Measurements from ENCODE around the gene GOLGA6D.
"Not testable (repeated sequence)": the region's sequence is repeated elsewhere in the genome, so short reads cannot be mapped to it uniquely, and the experiment has no call there.

The GOLGA6D gene

DNA sequence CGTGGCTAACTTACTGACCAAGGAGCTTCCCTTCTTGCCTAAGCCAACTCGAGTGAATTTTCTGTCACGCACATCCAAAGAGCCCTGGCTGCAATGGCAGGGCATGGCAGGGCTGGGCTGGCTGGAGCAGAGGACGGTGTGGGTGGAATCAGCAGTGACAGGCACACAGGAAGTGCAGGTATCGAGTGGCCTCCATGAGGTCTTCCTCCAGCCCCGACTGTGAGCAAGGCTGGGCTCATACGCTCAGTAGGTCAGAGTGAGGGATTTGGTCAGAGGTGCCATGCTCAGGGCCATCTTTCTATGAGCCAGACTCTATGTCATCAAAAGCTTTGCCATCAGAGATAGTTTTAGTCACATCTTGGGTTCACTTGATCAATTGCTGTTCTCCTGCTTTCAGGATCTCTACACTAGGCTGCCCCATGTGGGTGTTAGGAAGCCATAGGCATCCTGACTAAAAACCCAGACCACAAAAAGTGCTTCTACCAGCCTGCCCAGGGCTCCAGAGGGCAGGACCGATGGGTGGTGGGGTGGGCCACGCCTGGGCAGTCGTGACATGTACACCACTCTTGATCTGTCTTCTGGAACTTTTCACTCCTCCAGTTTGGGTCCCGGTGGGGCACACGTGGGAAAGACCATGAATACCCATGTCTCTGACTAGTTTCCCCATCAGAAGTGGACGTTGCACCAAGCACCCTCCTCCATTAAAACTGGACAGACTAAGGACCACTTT is 30.6 kb downstream of the GOLGA6D start:
- no peak for TF ChIP-seq CTCF (IDR thresholded peaks at IDR 0.05)
- H3K4me3 ChIP-seq: no peak overlapping the region
- H3K4me1 ChIP-seq: no peaks in the 10 kb centered on the region
- DNase-seq: no peak
- peaks cover 0 to under 1% of the 10 kb centered on the region in 2 donors for H3K27me3 ChIP-seq
- no peaks in the 10 kb centered on the region for H3K36me3 ChIP-seq
- intact Hi-C loops (cut with DNase I; ENCODE audit: low total_unique reads): no loop called here
- H3K9me3 ChIP-seq: no peaks in the 10 kb centered on the region
- no peak overlapping the region for H3K27ac ChIP-seq

GRCh38 chr15:75314552-75315290 is 32.1 kb downstream of the GOLGA6D start:
- no peak for DNase-seq
- no peak for TF ChIP-seq CTCF (IDR thresholded peaks at IDR 0.05)
- Histone ChIP-seq H3K4me1 (no peaks in the 10 kb centered on the region), H3K27ac (no peak overlapping the region), H3K27me3 (no peaks in the 10 kb centered on the region), H3K4me3 (no peak overlapping the region), H3K9me3 (no peaks in the 10 kb centered on the region), H3K36me3 (no peaks in the 10 kb centered on the region)
- intact Hi-C loops (cut with DNase I; ENCODE audit: low total_unique reads): no loop called here

DNA sequence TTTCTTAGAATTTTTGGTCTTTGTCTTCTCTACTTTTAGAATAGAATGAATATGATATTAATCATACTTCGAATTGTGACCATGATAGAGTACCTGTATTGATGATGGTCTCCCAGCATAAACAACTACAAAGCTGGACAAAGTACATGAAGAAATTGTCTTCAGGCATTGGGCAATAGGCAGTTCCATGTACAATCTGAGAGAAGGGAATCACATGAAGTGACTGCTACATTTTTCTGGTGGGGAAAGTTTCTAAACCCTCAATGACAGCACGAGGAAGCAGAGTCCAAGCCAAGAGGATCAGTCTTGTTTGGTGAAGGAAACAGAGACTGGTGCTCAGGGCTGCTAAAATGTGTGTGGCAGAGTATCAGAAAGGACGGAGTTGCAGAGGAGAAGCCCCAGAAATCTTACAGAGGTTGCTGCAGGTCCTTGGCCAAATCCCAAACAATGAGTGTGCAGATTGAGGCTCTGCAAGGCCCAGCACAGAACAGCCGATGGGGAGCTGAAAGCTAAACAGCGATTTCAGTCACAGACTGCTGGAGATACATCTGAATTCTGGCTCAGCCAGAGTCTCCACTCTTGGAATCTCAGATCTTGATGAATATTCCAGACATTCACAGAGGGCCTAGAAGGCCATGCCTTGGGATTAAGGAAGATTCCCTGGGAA is 36.7 kb downstream of the GOLGA6D start:
- H3K27me3 ChIP-seq; H3K9me3 ChIP-seq; H3K4me3 ChIP-seq; DNase-seq; H3K36me3 ChIP-seq; H3K27ac ChIP-seq; H3K4me1 ChIP-seq; intact Hi-C loops (cut with DNase I; ENCODE audit: low total_unique reads): not testable (repeated sequence)

- no peak for DNase-seq
- Histone ChIP-seq H3K9me3 (no peaks in the 10 kb centered on the region), H3K4me3 (no peak overlapping the region), H3K4me1 (no peaks in the 10 kb centered on the region), H3K36me3 (no peaks in the 10 kb centered on the region), H3K27me3 (no peaks in the 10 kb centered on the region), H3K27ac (no peak overlapping the region)
- intact Hi-C loops (cut with DNase I; ENCODE audit: low total_unique reads): loop anchor here (5.0 kb wide), 1 partner anchor 349 kb away; no protein-coding TSS in a partner anchor
- no peak for TF ChIP-seq CTCF (IDR thresholded peaks at IDR 0.05)
Measured at GRCh38 chr15:75321711-75322110, 39.1 kb downstream of the GOLGA6D start.

DNA sequence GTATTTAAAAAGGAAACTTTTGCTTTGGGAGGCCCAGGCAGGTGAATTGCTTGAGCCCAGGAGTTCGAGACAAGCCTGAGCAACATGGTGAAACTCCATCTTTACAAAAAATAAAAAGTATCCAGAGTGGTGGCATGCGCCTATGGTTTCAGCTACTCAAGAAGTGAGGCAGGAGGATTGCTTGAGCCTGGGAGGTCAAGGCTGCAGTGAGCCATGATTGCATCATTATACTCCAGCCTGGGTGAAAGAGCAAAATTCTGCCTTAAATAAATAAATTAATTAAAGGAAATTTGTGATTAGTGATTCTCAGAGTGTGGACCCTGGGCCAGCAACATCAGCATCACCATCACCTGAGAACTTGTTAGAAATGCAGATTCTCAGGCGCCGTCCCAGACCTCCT is 43.3 kb downstream of the GOLGA6D start:
- Histone ChIP-seq H3K27me3 (no peaks in the 10 kb centered on the region), H3K4me3 (no peak overlapping the region), H3K4me1 (no peaks in the 10 kb centered on the region), H3K27ac (no peak overlapping the region), H3K36me3 (no peaks in the 10 kb centered on the region), H3K9me3 (no peaks in the 10 kb centered on the region)
- no peak for TF ChIP-seq CTCF (IDR thresholded peaks at IDR 0.05)
- DNase-seq: no peak
- intact Hi-C loops (cut with DNase I; ENCODE audit: low total_unique reads): no loop called here

DNA sequence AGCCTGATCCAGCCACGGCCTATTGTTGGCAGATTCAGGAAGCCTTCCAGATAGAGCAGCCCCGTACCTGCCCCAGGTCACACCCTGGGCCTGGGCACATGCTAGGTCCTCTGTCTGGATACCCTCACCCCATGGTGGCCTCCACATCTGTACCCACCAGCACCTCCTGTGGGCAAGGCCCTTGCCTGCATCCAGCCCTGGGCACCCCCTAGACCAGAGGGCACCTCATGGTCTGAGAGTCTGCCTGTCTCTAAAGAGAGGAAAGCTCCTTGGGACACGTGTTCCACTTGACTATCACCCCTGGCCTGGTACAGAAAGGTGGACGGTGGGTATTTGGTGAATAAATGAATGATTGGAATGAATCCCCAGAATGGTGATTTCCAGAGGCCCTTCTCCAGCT is 44.4 kb downstream of the GOLGA6D start:
- Histone ChIP-seq H3K4me3 (no peak overlapping the region), H3K27me3 (no peaks in the 10 kb centered on the region), H3K9me3 (no peaks in the 10 kb centered on the region), H3K27ac (no peak overlapping the region), H3K4me1 (no peaks in the 10 kb centered on the region), H3K36me3 (no peaks in the 10 kb centered on the region)
- intact Hi-C loops (cut with DNase I; ENCODE audit: low total_unique reads): no loop called here
- TF ChIP-seq CTCF (IDR thresholded peaks at IDR 0.05): no peak
- DNase-seq: no peak
